H9 (cell line): ENCODE measurements around the gene HBS1L. TPM values are rescaled to one million over a fixed set of nuclear protein-coding genes. Genes with fewer than 3 reads are reported as not detected.

Source experiments
- DNase-seq: peaks from one replicate; pipeline ENCODE4 v3.0.0-alpha.2; 2017
- H2AFZ ChIP-seq: one replicate; pipeline ENCODE4 v1.6.1; 2013; ENCODE audit warnings: mild to moderate bottlenecking, low read length, control low read depth, moderate library complexity
- H2AK5ac ChIP-seq: 2 replicates; pipeline ENCODE4 v1.6.1; 2013; ENCODE audit warnings: low read length, control low read depth, mixed read lengths; ENCODE audit not compliant: insufficient read length
- H2BK120ac ChIP-seq: one replicate; pipeline ENCODE4 v1.6.1; 2013; ENCODE audit warnings: low read depth, mild to moderate bottlenecking, low read length, control low read depth, inconsistent platforms; ENCODE audit not compliant: poor library complexity, severe bottlenecking
- H2BK12ac ChIP-seq: 2 replicates; pipeline ENCODE4 v1.6.1; 2013; ENCODE audit warnings: low read length, control low read depth, mixed read lengths, low read depth; ENCODE audit not compliant: insufficient read length
- H2BK15ac ChIP-seq: 2 replicates; pipeline ENCODE4 v1.6.1; 2013; ENCODE audit warnings: low read depth, low read length, control low read depth
- H2BK20ac ChIP-seq: one replicate; pipeline ENCODE4 v1.6.1; 2013; ENCODE audit warnings: low read depth, mild to moderate bottlenecking, low read length, control low read depth, inconsistent platforms; ENCODE audit not compliant: poor library complexity, severe bottlenecking
- H2BK5ac ChIP-seq: 2 replicates; pipeline ENCODE4 v1.6.1; 2013; ENCODE audit warnings: low read length, control low read depth, mixed read lengths; ENCODE audit not compliant: insufficient read length
- H3K14ac ChIP-seq: 2 replicates; pipeline ENCODE4 v1.6.1; 2013; ENCODE audit warnings: low read length, control low read depth; ENCODE audit not compliant: insufficient read depth
- H3K18ac ChIP-seq: 2 replicates; pipeline ENCODE4 v1.6.1; 2013; ENCODE audit warnings: low read depth, mild to moderate bottlenecking, mixed read lengths, low read length, control low read depth; ENCODE audit not compliant: insufficient read length
- H3K23ac ChIP-seq: 2 replicates; pipeline ENCODE4 v1.6.1; 2013; ENCODE audit warnings: low read length, control low read depth, mixed read lengths, low read depth; ENCODE audit not compliant: insufficient read length
- H3K23me2 ChIP-seq: 2 replicates; pipeline ENCODE4 v1.6.1; 2013; ENCODE audit warnings: low read depth, mild to moderate bottlenecking, mixed read lengths, low read length, control low read depth; ENCODE audit not compliant: insufficient read length, poor library complexity, severe bottlenecking
- H3K27ac ChIP-seq: 2 replicates; pipeline ENCODE4 v1.5.1; 2013; ENCODE audit warnings: low read length, control low read depth, mixed read lengths, low read depth; ENCODE audit not compliant: insufficient read length
- H3K27me3 ChIP-seq: 2 replicates; pipeline ENCODE4 v1.6.1; 2013; ENCODE audit warnings: low read length, control low read depth, inconsistent platforms; ENCODE audit not compliant: insufficient read depth
- H3K4ac ChIP-seq: 2 replicates; pipeline ENCODE4 v1.6.1; 2013; ENCODE audit warnings: low read depth, mild to moderate bottlenecking, control low read depth, inconsistent platforms, low read length, moderate library complexity
- H3K4me1 ChIP-seq: 2 replicates; pipeline ENCODE4 v1.6.1; 2013; ENCODE audit warnings: low read length, control low read depth, inconsistent platforms; ENCODE audit not compliant: insufficient read depth
- H3K4me2 ChIP-seq: 2 replicates; pipeline ENCODE4 v1.6.1; 2013; ENCODE audit warnings: low read length, control low read depth, mixed read lengths; ENCODE audit not compliant: insufficient read length, insufficient read depth
- H3K56ac ChIP-seq: 2 replicates; pipeline ENCODE4 v1.6.1; 2013; ENCODE audit warnings: low read depth, mild to moderate bottlenecking, mixed read lengths, low read length, control low read depth; ENCODE audit not compliant: insufficient read length
- H3K79me1 ChIP-seq: 2 replicates; pipeline ENCODE4 v1.6.1; 2013; ENCODE audit warnings: low read depth, mild to moderate bottlenecking, moderate library complexity, low read length, control low read depth, inconsistent platforms; ENCODE audit not compliant: insufficient read depth, poor library complexity, severe bottlenecking
- H3K79me2 ChIP-seq: 2 replicates; pipeline ENCODE4 v1.6.1; 2013; ENCODE audit warnings: low read length, control low read depth, inconsistent platforms; ENCODE audit not compliant: insufficient read depth
- H3K9ac ChIP-seq: 2 replicates; pipeline ENCODE4 v1.6.1; 2013; ENCODE audit warnings: low read length, control low read depth, mixed read lengths; ENCODE audit not compliant: insufficient read length; ENCODE audit errors: extremely low read depth
- H3K9me3 ChIP-seq: one replicate; pipeline ENCODE4 v1.6.1; 2013; ENCODE audit warnings: low read depth, low read length, inconsistent platforms; ENCODE audit not compliant: control insufficient read depth
- H3T11ph ChIP-seq: one replicate; pipeline ENCODE4 v1.6.1; 2013; ENCODE audit warnings: mild to moderate bottlenecking, low read length, control low read depth, inconsistent platforms
- H4K20me1 ChIP-seq: one replicate; pipeline ENCODE4 v1.6.1; 2013; ENCODE audit not compliant: control insufficient read depth, insufficient read length, insufficient read depth
- H4K5ac ChIP-seq: 2 replicates; pipeline ENCODE4 v1.6.1; 2013; ENCODE audit warnings: low read depth, mild to moderate bottlenecking, mixed read lengths, low read length, control low read depth; ENCODE audit not compliant: insufficient read length
- H4K8ac ChIP-seq: replicated peaks from 2 replicates; pipeline ENCODE4 v1.6.1; 2013; ENCODE audit warnings: low read length, control low read depth, mixed read lengths, low read depth; ENCODE audit not compliant: insufficient read length
- H4K91ac ChIP-seq: 2 replicates; pipeline ENCODE4 v1.6.1; 2013; ENCODE audit warnings: low read depth, mild to moderate bottlenecking, moderate library complexity, mixed read lengths, low read length, control low read depth; ENCODE audit not compliant: insufficient read length
- H3K27ac Mint-ChIP-seq, 3 experiments: 2 replicates in 2 of 3; 3 replicates in 1 of 3; pipeline ENCODE4 v1.8.0; 2020 to 2021; ENCODE audit warnings: mixed read lengths in 3 of 3, mild to moderate bottlenecking in 1 of 3, moderate library complexity in 1 of 3
- H3K27me3 Mint-ChIP-seq: 2 replicates; pipeline ENCODE4 v1.8.0; 2021; ENCODE audit warnings: low read depth, mild to moderate bottlenecking, moderate library complexity, mixed read lengths
- H3K36me3 Mint-ChIP-seq, 3 experiments: 2 replicates in 2 of 3; 3 replicates in 1 of 3; pipeline ENCODE4 v1.8.0; 2020 to 2021; ENCODE audit warnings: low read depth in 3 of 3, mixed read lengths in 3 of 3; ENCODE audit not compliant: insufficient read depth in 1 of 3
- H3K4me1 Mint-ChIP-seq, 2 experiments: 2 replicates each; pipeline ENCODE4 v1.8.0; 2020; ENCODE audit warnings: mixed read lengths in 2 of 2
- H3K4me3 Mint-ChIP-seq, 2 experiments: 2 replicates in 1 of 2; 3 replicates in 1 of 2; pipeline ENCODE4 v1.8.0; 2020 to 2021; ENCODE audit warnings: mild to moderate bottlenecking in 2 of 2, mixed read lengths in 2 of 2, moderate library complexity in 1 of 2
- H3K9me3 Mint-ChIP-seq, 2 experiments: 2 replicates in 1 of 2; 3 replicates in 1 of 2; pipeline ENCODE4 v1.8.0; 2020; ENCODE audit warnings: mild to moderate bottlenecking in 2 of 2, mixed read lengths in 2 of 2, moderate library complexity in 1 of 2
- WGBS: extraction: QIAGEN DNeasy Blood & Tissue Kit; methylation state at CpG from one replicate; pipeline ENCODE4 v1.1.7; 2013; ENCODE audit warnings: missing lambda C conversion rate, low lambda C conversion rate, mixed read lengths; ENCODE audit not compliant: insufficient read length; ENCODE audit errors: extremely low coverage; 5-methylcytosine and 5-hydroxymethylcytosine counted together
- total RNA-seq: library from RNA; stranded (reverse); gene quantifications from 2 replicates; pipeline ENCODE4 v1.2.1, GENCODE V29; 2021
- TF ChIP-seq, protein P1 (sequence below): fragments of 200-600 bp; sonication (generic); conservative IDR thresholded peaks from 3 replicates; pipeline ENCODE4 v1.8.0; 2021; ENCODE audit warnings: antibody characterized with exemption, mild to moderate bottlenecking

The HBS1L gene
- total RNA-seq, 1 experiment from 2014 or later: 110 TPM

DNA sequence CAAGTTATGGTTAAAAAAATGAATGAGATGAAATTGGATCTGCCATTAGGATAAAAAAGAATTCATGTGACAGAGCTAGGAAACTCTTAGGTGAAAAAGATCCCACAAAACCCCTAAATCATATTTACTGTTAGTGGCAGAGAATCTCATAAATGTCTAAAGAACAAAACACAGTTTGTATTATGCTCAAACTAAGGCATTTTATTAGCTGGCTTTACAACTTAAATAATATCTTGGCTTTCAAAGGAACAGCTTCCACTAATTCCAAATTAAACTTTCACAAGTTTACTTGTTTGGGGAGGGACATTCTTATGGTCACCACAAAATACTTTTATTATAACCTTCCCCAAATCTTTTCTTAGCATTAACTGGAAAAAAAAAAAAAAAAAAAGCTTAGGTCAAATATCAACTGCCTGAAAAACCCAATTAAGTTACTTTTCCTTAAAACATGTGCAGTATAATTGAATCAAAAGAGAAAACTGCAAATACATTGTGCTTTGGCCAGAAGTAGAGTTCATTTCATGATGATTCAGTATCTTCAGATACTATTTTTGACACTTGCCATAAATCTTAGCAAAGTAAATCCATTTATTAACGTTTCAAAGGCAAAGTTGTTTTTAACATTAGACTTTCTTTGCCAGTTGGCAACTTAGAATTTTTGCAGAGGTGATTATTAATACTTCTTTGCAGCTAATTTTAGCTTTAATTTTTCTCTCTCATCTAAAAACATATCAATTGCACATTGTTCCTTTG is 90.0 kb downstream of the HBS1L start:
- Histone ChIP-seq H3K23me2 (no peaks in the 10 kb centered on the region), H3K9ac (no peak overlapping the region), H3K14ac (no peak overlapping the region), H3K79me2 (no peaks in the 10 kb centered on the region), H3K18ac (no peak overlapping the region), H2AFZ (no peak overlapping the region), H2BK15ac (no peak overlapping the region), H3K27me3 (no peaks in the 10 kb centered on the region), H4K5ac (no peak overlapping the region), H2AK5ac (no peak overlapping the region), H2BK120ac (no peak overlapping the region), H3K27ac (no peak overlapping the region), H3K4ac (no peak overlapping the region), H2BK20ac (no peak overlapping the region), H2BK12ac (no peak overlapping the region), H3K56ac (no peak overlapping the region), H3K9me3 (no peaks in the 10 kb centered on the region), H3K23ac (no peak overlapping the region), H3K79me1 (no peaks in the 10 kb centered on the region), H4K8ac (no peak overlapping the region), H3K4me1 (no peaks in the 10 kb centered on the region), H4K91ac (no peak overlapping the region), H2BK5ac (no peak overlapping the region), H3T11ph (no peak overlapping the region), H4K20me1 (no peaks in the 10 kb centered on the region), H3K4me2 (no peak overlapping the region)
- no peak for DNase-seq
- TF ChIP-seq, protein P1, sequence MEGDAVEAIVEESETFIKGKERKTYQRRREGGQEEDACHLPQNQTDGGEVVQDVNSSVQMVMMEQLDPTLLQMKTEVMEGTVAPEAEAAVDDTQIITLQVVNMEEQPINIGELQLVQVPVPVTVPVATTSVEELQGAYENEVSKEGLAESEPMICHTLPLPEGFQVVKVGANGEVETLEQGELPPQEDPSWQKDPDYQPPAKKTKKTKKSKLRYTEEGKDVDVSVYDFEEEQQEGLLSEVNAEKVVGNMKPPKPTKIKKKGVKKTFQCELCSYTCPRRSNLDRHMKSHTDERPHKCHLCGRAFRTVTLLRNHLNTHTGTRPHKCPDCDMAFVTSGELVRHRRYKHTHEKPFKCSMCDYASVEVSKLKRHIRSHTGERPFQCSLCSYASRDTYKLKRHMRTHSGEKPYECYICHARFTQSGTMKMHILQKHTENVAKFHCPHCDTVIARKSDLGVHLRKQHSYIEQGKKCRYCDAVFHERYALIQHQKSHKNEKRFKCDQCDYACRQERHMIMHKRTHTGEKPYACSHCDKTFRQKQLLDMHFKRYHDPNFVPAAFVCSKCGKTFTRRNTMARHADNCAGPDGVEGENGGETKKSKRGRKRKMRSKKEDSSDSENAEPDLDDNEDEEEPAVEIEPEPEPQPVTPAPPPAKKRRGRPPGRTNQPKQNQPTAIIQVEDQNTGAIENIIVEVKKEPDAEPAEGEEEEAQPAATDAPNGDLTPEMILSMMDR: no peak
- H3K4me3 Mint-ChIP-seq: no peak overlapping the region
- peaks cover 23 to 48% (median 42%) of the 10 kb centered on the region in 3 experiments for H3K36me3 Mint-ChIP-seq
- no peak overlapping the region for H3K27ac Mint-ChIP-seq
- no CpG with 5 or more reads among the region's 1 CpG for WGBS
- H3K9me3 Mint-ChIP-seq: peaks cover 3 to 5% of the 10 kb centered on the region in 2 experiments; a peak in 4 of 5 replicates
- H3K4me1 Mint-ChIP-seq: no peaks in the 10 kb centered on the region
- no peaks in the 10 kb centered on the region for H3K27me3 Mint-ChIP-seq
